Fibroblast of skin of right biceps (primary cell): ENCODE data around the gene NLGN1.

Source experiments
- DNase-seq: peaks from one replicate; pipeline ENCODE4 v3.0.0-alpha.2; 2013

The NLGN1 gene

DNA sequence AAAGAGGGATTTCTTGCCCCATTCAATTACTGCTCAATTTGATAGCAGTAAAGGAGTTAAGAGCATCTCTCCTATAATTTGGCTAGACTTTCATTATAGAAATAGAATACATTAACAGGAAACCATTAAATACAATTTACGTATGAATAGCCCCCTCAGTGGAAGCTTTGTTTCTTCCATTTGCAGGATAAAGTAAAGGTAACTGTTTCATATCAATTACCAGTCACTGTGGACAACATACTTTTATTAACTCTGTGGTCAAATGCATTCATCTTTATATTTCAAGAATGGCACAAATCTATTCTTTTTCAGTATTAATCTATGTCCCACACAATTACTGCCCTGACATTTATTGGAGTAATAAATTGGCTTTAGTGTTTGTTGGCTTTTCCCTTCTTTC lies 613.4 kb downstream of the NLGN1 start:
- DNase-seq = no peak

DNA sequence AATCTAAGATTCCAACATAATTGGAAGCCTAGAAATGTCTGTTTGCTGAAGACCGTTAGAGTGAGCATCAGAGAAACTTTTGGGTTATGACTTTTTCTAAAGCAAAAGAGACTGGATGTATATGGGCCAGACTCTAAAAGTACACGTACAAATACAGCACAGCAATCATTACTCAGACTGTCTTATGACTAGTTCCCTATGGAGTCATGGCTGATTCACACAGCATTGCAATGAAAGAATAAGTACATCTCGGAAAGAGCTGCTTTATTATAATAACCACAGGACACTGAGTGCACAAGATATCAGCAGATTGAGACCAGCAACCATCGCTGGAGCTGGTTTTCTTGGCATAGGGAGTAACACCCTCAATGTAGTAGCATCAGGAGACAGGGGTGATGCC lies 618.6 kb downstream of the NLGN1 start:
- DNase-seq = peak; percentile 85

DNA sequence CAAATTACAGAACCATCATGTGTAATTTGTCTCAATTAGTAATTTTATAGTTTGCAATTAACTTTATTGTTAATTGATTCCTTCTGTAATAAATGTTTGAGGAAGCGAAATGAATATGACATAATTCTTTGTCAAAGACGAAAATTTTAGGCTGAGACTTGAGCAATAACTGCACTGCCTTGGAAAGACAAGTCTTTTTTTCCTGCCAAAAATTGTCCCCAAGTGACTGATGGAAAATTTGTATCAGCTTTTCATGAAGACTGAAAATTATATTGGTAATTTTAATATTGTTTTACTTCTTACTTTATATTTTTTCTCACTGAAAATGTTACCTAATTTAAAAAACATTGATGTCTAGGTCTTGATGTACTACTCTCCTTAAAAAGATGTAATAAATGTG lies 622.6 kb downstream of the NLGN1 start:
- no peak for DNase-seq

DNA sequence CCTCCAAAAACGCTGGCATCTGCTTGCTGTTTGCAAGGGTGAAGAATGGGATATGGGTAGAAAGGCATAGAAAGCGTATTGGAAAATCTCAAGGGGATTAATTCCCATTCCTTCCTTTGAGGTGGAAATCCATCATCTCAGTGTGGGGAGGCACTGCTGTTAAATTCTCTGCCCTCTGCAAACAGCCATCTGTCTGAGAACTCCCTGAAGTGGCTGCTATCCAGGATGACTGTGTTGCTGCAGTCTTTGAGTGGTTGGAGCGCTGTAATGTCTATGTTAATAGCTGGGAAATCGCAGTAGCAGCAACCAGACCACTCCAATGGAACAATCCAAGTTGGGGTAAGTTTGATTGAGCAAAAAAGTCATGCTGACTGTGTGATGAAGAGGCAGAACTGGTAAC lies 625.9 kb downstream of the NLGN1 start:
- peak; percentile 17 for DNase-seq

DNA sequence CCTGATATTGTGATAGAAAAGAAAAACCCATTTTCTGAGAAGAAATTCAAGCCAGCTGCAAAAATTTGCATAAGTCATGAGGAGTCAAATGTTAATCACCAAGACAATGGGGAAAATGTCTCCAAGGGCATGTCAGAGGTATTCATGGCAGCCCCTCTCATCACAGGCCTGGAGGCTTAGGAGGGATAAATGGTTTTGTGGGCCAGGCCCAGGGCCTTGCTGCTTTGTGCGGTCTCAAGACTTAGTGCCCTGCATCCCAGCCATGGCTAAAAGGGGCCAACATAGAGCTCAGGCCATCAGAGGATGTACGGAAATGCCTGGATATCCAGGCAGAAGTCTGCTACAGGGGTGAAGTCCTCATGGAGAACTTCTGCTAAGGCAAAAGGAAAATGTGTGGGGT lies 631.1 kb downstream of the NLGN1 start:
- no peak for DNase-seq

DNA sequence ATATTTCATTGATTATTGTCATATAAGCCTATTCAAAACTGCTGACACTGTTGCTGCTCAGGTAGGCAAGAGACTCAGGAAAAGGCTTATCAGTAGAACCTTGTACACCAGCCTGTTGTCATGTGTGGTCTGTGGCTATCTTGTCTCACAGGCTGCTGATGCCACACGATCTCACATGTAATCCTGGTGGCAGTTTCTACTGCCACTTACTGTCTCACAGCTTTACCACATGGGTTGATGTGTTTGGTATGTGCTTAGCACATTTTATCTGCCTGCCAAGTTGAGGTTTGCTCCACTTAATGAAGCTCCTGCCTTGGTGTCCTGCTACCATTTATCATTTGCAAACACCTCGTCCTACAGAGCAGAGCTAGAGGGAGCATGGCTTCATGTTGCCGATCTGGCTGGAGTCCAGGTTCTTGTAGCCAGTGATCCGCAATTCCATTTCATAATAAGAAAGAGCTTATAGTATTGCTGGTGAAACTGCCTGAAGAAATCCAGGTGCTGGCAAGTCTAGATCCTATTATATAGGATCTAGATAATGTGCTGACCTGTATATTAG lies 637.9 kb downstream of the NLGN1 start:
- DNase-seq = peak; percentile 6

DNA sequence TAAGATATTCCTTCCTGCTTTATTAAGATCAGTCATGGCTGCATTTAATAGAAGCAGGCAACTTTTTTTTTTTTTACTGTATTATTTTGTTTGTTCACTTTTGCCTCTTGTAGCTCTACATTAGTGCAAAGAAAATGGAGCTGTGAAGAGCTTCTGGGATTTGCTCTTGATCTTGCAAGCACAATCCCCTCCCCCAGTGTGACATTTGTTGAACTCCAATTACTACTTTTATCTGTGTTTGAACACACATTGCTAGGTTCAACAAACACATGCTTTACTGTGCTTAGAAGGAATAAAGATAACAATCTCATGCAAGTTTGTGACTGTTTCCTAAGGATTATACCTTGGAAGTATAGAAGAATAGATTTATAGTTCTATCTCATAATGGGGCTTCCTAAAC lies 648.8 kb downstream of the NLGN1 start:
- no peak for DNase-seq

DNA sequence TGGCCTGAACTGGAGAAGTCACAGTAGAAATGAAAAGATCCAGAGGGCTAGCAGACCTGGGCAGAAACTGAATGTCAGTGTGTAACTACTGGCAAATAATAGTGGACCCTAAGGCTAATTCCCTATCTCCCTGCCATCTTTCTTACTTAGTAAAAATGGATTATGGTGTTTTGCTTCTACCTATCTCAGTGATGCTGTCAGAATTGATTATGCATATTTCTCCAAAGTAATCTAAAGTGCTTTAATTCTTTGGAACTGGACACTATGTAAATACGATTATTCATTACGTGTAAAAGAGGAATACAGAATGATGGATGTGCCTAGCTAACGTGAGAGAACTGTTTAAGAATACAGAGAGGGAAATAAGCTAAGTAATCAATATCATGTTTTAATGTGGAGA lies 651.9 kb downstream of the NLGN1 start:
- DNase-seq = no peak

DNA sequence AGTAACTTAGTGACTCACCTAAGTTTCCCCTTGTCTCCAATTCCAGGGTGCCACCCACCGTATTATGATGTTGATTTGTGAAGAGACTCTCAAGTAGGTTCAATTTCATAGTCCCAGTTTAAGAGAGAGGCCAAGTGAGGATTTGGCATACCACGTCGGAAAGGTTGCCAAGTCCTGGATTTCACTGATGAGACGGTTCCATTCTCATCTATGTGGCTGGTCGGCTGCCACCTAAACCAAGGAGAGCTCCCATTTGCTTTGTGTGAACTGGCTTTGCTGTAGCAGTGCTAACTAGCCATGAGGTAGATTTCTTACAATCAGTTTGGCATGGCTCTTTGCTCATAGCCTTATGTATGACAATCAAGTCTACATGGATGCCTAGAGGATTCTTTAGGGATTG lies 653.6 kb downstream of the NLGN1 start:
- DNase-seq = no peak

DNA sequence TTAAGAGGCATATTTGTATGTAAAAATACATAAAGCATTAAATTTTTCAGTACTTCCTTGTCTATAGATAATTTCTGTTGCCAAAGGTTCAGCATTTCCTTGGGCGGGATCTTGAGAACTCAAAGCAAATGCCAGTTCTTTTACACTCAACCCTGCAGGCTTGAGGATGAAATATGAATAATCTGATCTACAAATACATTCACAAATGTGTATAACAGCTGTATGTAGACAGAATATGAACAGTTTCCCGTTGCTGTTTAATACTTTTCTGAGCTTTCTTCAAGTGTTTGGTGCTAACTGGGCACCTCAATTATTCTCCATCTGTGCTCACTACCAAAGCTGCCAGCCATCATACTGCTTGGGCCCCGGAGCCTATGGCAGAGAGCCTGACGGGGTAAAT lies 661.3 kb downstream of the NLGN1 start:
- DNase-seq = no peak

DNA sequence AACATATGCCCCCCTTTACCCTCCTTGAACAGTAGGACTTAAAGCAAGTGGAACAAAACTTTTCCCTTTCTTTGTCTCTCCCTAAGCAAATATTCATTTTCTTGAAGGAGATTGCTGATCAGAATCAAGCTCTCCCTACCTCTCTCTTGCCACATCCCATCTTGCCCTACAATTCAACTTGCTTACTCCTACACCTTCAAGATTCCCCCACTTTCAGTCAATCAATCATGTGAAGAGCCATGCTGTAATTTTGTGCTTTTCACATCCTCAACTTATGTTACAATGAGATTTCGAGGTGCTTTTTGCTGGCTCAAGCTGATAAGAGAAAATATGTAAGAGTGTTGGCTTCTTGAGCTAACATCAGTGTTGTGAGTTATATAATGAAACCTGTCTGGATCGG lies 662.9 kb downstream of the NLGN1 start:
- no peak for DNase-seq

DNA sequence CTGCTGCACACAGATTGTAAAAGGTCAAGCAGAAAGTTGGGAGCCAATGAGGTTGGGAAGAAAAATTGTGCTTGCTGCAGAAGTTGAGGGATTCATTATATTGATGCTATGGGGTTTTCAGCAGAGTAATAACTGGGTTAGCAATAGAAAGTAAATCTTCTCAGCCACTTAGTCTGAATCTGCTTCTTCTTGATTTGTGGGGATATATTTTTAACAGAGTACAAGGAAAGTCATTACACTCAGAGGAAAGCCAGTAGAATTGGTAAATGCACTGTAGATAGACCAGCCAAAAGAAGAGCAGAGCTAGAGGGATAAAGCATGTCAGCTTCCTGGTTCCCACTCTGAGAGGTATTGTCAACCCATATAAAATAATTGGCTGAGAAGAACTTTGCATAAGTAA lies 663.6 kb downstream of the NLGN1 start:
- DNase-seq = no peak

DNA sequence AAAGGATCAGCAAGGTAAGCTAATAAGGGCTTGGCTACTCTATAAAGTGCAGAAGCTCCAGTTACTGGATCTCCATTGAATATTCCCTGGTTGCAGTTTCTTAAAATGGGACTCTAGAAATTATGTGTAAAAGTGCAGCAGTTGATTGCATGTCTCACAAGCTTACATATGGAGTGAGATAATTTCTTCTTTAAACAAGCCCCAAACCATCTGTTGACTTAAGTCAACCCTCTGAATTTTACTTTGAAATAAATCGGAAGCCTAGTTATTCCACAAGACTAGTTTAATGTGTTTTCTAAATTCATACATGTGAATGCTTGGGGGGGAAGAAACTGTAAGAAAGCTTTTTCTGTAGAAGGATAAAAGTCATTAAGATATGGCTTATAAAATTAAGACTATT lies 664.2 kb downstream of the NLGN1 start:
- DNase-seq = no peak

DNA sequence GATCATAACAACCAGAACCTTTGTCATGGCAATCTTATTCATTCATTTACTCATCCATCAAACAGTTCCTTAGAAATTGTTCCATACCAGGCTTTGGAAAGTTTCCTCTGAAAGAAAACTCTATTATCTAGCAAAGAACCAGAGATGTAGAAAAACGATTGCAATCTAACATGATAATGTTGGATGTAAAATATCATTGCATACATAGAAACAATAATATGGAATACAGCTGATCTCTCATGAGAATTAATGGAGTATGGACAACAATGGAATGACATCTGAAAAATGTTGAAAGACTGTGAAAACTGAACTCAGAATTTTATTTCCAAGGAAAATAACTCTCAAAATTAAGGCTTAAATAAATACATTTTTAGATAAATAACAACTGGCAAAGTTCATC lies 665.4 kb downstream of the NLGN1 start:
- DNase-seq = no peak

DNA sequence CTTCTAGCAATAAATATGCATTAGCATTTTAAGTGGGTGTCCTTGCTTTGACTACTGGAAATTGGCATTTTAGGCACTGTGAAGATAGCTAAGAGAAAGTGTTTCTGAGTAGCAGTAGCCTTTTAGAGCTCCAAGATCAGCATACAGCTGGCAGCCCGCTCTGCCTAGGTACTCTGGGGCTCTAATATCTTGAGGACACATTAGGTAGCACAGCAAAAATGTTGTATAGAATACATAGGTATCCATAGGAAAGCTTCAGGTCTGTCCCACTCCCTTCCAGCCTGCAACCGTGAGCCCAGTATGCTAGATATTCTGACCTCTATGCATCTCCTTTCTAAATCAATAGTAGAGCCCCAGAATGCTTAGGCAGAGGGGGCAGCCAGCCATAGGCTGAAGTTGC lies 670.5 kb downstream of the NLGN1 start:
- no peak for DNase-seq

DNA sequence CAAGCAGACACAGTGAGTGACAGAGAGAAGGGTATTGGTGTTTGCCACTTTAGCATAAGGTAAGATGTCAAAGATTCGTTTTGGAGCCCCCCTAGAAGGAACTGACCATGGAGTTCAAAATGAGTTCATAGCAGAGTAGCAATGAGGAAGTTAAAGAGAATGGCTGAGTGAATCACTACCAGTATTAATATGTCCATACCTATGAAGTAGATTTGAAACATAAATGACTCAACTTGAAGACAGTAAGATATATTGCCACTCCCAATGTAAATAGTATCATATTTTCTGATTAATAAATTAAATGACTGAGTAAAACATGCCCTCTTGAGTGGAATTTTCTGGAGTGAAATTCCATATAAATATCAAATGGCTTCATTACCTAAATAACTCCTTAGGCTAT lies 675.1 kb downstream of the NLGN1 start:
- DNase-seq = peak; percentile 1

DNA sequence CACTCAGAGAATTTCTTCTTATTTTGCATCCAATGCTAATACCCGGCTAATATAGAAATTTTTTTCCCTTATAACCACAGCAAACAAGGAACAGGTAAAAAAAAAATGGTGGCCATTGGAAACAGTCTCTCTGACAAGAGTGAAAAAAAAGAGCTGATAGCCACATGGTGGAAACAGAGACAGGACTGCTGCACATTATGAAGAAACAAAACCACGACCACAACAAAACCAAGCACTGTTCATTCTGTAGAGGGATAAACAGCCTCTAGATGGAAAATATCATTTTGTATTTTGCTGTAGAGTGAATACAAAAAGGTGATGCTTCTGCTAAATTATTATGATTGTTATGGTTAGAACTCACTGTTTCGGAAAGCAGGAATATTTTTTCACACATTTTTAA lies 686.2 kb downstream of the NLGN1 start:
- DNase-seq = no peak

DNA sequence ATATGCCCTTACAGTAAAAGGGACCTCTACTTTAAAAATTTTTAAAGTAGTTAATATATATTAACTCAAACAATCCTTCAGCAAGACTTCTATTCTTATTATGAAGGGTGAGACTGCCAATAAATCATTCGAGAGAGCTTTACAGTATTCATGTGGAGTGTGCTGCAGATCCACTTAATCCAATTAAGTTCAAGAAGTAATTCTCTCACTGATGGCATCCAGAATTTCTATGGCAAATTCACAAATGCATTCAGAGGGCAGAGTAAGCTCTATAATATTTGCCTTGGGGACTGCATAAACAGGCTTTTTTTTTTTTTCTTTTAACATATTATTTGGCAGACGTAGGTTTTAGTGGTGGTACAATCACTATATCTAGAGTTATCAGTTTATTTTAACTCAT lies 692.0 kb downstream of the NLGN1 start:
- DNase-seq = no peak

DNA sequence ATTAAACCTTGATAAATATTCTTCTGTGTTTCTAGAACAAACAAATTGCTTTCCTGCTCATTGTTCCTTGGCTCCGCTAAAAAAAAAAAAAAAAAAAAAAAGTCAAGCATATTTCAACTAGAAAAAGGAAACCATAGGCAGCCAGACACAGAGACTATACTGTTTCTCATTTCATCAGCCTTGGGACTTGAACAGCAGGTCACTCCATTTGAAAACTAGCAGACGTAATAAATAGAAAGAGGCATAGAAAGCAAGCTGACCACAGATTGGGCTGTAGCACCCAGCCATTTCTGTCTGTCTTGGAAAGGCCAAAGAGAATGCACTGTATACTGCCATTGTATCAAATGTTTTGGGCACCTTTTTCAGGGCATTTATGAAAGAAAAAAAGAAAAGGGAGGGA lies 697.1 kb downstream of the NLGN1 start:
- no peak for DNase-seq

DNA sequence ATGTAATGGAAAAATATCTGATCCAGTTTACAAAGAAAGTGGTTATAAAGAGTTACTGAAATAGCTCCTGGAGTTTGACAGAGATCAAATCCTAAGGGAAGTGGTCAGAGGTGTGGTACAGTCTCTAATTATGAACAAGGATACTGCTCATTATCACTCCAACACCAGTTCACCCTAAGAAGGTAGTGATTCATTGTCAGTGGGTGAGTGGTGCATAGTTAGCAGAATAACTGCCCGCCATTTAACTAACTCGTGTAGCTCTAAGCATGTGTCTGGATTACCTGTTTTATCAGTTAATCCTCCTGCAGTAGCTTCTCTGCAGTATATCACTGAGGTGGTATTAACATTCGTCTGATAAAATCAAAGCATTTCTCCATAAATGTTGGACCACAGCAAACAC lies 700.1 kb downstream of the NLGN1 start:
- DNase-seq = no peak

DNA sequence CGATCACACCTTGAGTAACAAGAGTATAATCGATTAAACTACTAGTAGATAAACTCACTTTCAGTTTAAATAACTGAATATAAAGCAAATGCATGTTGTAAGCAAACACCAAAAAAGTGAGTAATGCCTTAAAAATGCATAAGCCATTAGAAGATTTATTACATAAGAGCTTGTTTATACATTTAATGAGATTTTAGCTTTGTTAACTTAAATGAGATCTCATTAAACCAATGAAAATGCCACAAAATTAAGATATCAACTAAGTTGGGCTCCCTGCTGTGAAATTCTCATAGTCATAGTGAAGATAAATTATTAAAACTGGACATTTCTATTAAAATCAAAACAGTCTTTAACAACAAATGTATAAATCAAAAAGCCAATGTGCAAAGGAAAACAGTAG lies 701.2 kb downstream of the NLGN1 start:
- peak; percentile 3 for DNase-seq

DNA sequence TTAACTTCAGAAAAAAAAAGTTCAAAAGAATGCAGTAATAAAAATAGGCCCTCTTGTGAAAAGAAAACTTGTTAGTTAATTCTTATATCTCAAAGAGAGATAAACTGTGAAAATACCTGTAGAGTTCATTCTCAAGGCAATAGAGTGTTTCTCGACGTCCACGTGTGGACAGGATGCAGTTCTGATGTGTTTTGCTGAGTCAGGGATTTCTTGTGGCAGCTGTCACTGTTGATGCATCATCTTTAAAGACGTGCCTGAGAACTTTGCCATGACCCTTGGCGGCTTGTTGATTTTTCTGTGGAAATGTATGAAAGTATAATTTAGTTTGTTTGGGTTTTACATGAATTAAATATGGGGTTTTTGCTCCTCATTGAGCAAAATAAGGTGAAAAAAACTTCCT lies 702.2 kb downstream of the NLGN1 start:
- DNase-seq = no peak

DNA sequence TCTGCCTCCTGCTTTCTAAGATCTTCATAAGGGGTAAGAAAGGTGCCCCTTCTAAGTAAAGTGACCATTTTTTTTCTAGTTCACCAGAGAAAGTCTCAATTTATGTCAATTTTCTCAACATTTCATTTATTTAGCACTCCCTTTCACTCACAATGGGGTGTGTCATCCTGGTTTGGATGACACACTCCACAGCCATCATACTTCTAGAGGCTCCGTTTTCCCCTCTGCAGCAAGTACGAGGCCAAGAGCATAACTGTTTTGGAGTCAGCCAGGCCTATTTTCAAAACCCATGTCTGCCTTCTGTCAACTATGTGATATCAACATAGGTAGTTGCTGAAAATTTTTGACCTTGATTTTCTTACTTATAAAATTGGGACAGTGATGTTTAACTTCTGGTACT lies 703.2 kb downstream of the NLGN1 start:
- peak; percentile 3 for DNase-seq

DNA sequence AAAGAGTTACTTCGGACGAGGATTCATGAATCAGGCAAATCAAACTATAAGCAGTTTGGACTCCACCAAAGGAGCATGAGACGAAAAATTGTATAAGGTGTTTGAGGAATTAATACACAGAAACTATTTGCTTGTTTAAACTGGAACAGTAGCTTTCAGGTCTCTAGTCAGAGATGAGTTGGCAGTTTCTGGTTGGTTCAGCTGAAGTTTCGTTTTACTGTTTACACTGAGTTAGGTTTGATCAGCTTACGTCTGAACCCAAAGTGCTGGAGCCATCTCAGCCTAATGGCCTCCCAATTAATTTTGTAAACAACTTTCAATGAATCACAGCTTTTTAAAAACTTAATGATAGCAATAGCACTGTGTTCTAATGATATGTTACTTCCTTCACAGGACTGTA lies 703.7 kb downstream of the NLGN1 start:
- no peak for DNase-seq

DNA sequence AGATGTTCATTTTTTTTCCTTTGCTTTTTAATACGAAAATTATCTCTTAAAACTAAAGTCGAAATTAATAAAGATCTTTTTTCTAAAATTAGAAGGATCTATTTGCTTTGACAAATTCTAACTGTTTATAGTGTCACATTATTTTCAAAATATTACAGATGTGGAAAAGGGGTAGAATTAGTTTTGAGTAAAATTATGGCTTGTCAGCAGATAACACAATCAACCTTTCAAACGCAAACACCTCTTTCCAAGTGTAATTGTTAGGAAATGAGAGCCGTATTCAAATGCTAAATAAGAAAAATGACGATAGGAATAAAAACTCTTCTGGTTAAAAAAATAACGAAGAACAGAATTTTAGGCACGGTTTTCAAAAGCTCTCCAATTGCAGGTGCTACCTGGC lies 704.7 kb downstream of the NLGN1 start:
- DNase-seq = no peak

DNA sequence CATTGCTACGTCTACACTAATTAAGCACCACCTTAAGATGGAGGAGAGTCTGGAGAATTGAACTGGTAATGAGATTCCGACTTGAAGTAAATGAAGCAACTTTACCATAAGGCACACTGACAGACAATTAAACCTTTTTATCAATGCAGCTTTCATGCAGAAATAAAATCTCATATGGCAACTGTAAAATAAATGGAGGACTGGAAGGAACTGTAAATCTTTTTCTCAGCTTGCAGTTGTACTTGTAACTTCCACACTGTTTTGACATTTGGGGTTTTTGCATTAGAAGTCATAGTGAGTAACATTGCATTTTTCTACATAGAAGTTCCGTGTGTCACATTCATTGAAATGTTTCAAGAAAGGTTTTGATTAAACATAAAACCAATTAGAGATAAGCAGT lies 705.3 kb downstream of the NLGN1 start:
- DNase-seq = peak; percentile 11
